GM10847 (cell line): ENCODE results near the gene TTC8.
A peak's percentile ranks its signal among the peaks of the same experiment; 100 is the strongest.

Experiments
- POLR2A ChIP-seq: IDR thresholded peaks from 2 replicates; pipeline ENCODE4 v1.6.1; 2011; ENCODE audit not compliant: insufficient read length; ENCODE audit errors: extremely low read depth

The TTC8 gene

DNA sequence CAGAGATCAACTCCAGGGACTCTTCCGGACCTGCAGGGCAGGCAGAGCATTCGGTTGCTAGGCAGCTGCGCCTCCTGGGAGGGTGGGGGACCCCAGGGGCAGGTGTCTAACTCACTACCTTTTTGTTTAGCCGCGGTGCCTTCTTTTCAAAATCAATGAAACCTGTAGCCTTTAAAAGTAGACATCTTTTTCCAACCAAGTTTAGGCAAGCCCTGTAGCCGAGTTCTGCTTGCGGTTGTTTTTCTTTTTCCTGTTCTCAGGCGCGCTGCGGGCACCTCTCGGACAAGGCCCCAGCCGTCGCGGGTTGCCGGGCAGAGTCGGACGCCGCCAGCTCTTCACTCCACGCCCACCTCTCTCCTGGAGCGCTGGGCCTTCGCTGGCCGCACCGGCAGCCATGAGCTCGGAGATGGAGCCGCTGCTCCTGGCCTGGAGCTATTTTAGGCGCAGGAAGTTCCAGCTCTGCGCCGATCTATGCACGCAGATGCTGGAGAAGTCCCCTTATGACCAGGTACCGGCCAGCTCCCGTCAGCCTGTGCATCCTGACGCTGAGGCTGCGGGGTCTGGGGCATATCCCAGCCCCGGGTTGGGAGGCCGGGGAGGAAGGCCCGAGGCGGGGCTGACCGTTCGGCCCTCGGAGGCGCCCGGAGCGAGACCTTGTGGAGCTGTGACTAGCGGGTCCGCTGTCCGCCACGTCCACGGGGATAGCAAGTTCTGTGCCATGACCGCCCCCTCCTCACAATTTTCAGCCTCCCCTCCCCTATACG lies at the start of gene TTC8:
TTC8 (plus strand) TSS at position 338 of the 764 bp plus-strand sequence; CDS start at position 395, 57 bp downstream.
- peak; percentile 37 for TF ChIP-seq POLR2A

DNA sequence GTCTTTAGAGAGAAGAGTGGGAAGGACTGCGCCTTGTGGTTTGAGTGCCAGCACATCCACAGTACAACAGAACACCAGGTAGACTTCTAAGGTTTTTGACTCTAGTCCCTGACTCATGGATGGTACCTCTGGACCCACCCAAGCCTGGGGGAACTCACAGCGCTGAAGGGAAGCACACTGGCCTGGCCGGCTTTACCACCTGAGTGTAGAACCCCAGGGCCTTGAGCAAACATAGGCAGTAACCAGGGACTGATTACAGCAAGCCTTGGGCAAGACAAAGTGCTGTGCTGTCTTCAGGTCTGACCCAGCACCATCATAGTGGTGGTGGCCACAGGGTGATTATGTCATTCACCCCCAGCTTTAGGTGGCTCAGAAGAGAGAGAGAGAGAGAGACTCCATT lies 48.9 kb upstream of the TTC8 start:
- TF ChIP-seq POLR2A = no peak

- no peak for TF ChIP-seq POLR2A
Observed at GRCh38 chr14:88785911-88786310, 38.5 kb upstream of the TTC8 start.

- TF ChIP-seq POLR2A = no peak
Observed at GRCh38 chr14:88786715-88787114, 37.7 kb upstream of the TTC8 start.

- no peak for TF ChIP-seq POLR2A
Observed at GRCh38 chr14:88790501-88791251, 33.8 kb upstream of the TTC8 start.

GRCh38 chr14:88791252-88791621 lies 33.2 kb upstream of the TTC8 start:
- TF ChIP-seq POLR2A = no peak

DNA sequence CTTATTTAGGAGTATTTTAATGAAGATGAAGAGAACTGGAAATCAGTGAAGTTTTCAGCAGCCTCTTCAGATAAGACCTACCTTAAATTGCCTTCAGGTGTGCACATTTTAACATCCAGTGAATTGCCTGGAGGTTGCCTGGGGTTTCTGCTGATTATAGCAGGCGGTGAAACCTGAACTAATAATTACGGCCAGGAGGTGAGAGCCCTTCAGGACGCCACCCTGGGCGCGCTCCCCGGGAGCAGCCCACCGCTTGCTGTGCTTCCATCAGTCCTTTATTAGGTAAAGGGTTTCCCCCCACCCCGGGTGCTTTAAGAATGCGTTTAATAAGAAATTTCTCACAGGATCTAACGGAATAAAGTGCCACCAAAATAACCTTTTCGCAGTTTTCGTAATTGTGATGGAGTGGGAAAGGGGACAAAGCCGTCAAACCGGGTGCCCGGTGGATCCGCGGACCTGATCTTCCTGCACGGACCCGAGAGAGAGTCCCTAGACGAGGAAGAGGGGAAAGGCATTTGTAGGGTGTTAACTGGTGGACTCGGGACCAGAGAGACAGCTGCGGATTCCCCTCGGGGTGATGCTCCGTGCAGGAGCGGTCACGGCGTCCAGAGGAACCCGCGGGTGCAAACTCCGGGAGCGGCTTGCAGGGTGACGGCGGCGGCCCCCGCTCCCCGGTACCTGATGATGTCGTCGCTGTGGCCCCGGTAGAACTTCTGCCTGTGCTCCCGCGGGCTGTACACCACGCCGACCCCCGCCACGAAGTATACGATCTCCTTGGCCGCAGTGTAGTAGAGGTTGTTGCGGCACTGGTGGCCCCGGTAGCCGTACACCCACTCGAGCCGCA lies 32.6 kb upstream of the TTC8 start:
- TF ChIP-seq POLR2A = no peak

DNA sequence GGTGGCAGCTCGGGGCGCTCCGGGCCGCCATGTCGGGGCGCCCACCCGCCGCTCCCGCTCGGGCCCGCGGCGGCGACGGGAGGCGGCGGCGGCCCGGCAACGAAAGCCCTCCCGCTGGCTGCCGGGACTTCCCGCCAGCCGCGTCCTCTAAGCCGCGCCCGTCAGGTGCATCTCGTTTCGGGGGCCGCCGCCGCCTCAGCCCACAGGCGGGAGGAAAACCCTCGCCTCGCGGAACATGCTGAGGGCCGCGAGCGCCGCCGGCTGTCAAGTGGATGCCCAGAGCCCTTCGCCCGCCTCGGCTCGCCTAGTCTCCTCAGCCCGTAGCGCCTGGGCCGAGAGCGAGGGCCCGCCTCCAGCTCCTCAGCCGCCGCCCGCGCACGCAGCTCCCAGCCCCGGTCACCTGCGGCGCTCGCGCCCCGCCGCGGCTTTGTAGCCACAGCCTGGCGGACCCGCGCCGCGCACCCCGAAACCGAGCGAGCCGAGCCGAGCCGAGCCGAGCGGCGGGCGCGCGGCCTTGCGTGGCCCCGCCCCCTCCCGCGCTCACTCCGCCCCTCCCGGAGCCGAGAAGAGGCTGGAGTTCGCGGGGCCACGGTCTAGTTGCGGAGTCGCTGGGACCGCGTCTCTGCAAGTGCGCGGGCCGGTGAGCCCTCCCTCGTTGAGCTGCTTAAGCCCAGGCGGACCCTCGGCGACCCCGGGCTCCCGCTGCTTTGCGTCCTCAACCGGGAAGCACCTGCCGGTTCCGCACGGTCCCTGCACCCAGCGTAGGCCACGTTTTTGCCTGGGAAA lies 31.8 kb upstream of the TTC8 start, which contains the start of gene EML5:
EML5 (minus strand) TSS at position 481 of the 786 bp plus-strand sequence; CDS start at position 31, 450 bp downstream.
- no peak for TF ChIP-seq POLR2A

GRCh38 chr14:88793259-88793625 lies 31.2 kb upstream of the TTC8 start:
- TF ChIP-seq POLR2A = no peak

- no peak for TF ChIP-seq POLR2A
Observed at GRCh38 chr14:88798156-88798555, 26.3 kb upstream of the TTC8 start.

- no peak for TF ChIP-seq POLR2A
Observed at GRCh38 chr14:88799522-88799921, 24.9 kb upstream of the TTC8 start.

DNA sequence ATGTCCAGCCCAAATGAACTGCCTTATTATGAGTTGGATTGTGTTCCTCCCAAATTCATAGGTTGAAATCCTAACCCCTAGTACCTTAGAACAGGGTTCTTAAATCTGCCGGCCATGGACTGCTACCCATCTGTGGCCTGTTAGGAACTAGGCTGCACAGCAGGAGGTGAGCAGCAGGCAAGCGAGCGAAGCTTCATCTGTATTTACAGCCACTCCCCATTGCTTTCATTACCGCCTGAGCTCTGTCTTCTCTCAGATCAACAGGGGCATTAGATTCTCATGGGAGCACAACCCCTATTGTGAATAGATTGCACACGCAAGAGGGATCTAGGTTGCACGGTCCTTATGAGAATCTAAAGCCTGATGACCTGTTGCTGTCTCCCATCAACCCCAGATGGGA lies 21.9 kb upstream of the TTC8 start:
- no peak for TF ChIP-seq POLR2A

DNA sequence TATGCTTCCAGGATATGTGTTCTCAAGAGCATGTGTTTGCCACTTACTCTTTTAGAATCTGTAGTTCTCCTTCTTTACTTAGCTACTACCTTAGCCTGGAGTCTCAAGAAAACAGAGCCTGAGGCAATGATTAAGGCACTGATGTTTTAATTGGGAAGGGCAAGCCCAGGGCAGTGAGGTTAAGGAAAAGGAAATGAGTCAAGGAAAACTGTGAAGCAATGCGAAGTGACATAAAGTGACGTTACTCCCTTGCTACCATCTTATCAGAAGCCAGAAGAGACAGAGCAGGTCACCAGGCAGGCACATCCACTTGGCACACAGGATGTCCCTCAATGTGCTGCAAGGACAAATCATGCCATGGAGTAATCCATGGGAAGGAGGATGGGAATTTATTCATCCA lies 20.4 kb upstream of the TTC8 start:
- TF ChIP-seq POLR2A = no peak

DNA sequence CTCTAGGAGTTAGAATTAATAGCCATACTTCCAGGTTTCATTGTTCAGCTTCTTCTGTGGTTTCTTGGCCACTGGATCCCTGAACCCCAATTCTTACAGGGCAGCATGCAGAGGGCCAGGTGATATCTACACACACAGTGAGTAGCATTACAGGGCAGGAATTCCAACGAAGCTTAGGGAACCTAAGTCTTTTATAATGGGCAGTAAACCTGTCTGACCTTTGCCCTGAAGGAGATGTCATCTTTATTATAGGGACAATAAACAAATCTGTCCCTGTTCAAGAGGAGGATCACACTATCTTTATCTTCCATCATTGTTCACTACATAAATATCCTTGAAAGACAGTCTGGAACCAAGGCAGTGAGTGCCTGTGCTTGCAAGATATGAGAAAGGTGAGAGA lies 20.0 kb upstream of the TTC8 start:
- no peak for TF ChIP-seq POLR2A

DNA sequence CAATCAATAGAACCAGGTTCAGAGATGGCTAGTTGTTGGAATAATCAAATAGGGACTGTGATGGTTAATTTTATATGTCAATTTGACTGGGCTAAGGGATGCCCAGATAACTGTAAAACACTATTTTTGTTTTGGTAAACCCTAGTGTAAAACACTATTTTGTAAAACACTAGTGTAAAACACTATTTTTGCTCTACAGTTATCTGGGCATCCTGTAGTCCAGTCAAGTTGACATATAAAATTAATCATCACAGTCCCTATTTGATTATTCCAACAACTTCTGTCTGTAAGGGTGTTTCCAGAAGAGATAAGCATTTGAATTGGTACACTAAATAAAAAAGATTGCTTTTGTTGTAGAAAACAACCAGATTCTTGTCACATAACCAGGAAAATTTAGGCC lies 16.1 kb upstream of the TTC8 start:
- no peak for TF ChIP-seq POLR2A
